Right atrium auricular region (tissue), 2 donors: Measurements from ENCODE around the gene ADSS1. TPM values are rescaled to one million over a fixed set of nuclear protein-coding genes. Genes with fewer than 3 reads are reported as not detected.

Experiments
- DNase-seq: peaks from one replicate; pipeline ENCODE4 v3.0.0-alpha.2; 2019; ENCODE audit warnings: low spot score
- H3K27ac ChIP-seq, 2 donors: fragments of 200-600 bp; sonication (generic); 1 replicate in 1 of 2; 2 replicates in 1 of 2; pipeline ENCODE4 v1.5.1; 2016 to 2019
- H3K27me3 ChIP-seq, 2 donors: fragments of 200-600 bp; sonication (generic); one replicate each; pipeline versions ENCODE4 v1.5.1 to v1.6.0; 2017 to 2019
- H3K36me3 ChIP-seq: fragments of 200-600 bp; sonication (generic); one replicate; pipeline ENCODE4 v1.5.1; 2016
- H3K4me1 ChIP-seq, 2 donors: fragments of 200-600 bp; sonication (generic); one replicate each; pipeline versions ENCODE4 v1.5.1 to v1.6.0; 2017 to 2019
- H3K4me3 ChIP-seq, 2 donors: fragments of 200-600 bp; sonication (generic); 1 replicate in 1 of 2; 2 replicates in 1 of 2; pipeline ENCODE4 v1.5.1; 2017 to 2019; ENCODE audit warnings: mild to moderate bottlenecking in 1 of 2, moderate library complexity in 1 of 2
- H3K9me3 ChIP-seq, 2 donors: fragments of 200-600 bp; sonication (generic); one replicate each; pipeline ENCODE4 v1.5.1; 2019
- CTCF ChIP-seq, 2 donors: fragments of 200-600 bp; sonication (generic); IDR thresholded peaks; one replicate each; pipeline ENCODE4 v1.5.1; 2019; ENCODE audit warnings: antibody characterized with exemption in 2 of 2
- total RNA-seq, 2 donors: library from RNA; depleted of rRNA; stranded (reverse); fragments of >200 nt; gene quantifications; one replicate each; pipeline ENCODE4 v1.1.0, GENCODE V29; 2016

ADSS1 gene
- total RNA-seq, 2 donors from 2014 or later: 113 to 158 TPM

GRCh38 chr14:104770851-104771272 is 46.8 kb downstream of the ADSS1 start:
- peak in 1 of 2 donors; percentile 35 for TF ChIP-seq CTCF (IDR thresholded peaks at IDR 0.05)
- Histone ChIP-seq H3K4me1 (peaks cover 0 to 11% of the 10 kb centered on the region in 2 donors), H3K9me3 (peaks cover 0 to 7% of the 10 kb centered on the region in 2 donors), H3K27ac (no peak overlapping the region), H3K4me3 (no peak overlapping the region), H3K36me3 (peaks cover 39% of the 10 kb centered on the region), H3K27me3 (no peaks in the 10 kb centered on the region)
- no peak for DNase-seq

- Histone ChIP-seq H3K9me3 (peaks cover 0 to 7% of the 10 kb centered on the region in 2 donors), H3K4me3 (no peak overlapping the region), H3K27me3 (no peaks in the 10 kb centered on the region), H3K27ac (no peak overlapping the region), H3K4me1 (peaks cover 0 to 11% of the 10 kb centered on the region in 2 donors), H3K36me3 (peaks cover 41% of the 10 kb centered on the region)
- no peak for TF ChIP-seq CTCF (IDR thresholded peaks at IDR 0.05)
- DNase-seq: no peak
These were observed 47.3 kb downstream of the ADSS1 start for GRCh38 chr14:104771374-104771773.

- no peak overlapping the region for H3K27ac ChIP-seq
- H3K36me3 ChIP-seq: peaks cover 46% of the 10 kb centered on the region
- H3K9me3 ChIP-seq: peaks cover 0 to 7% of the 10 kb centered on the region in 2 donors
- H3K4me1 ChIP-seq: peaks cover 0 to 11% of the 10 kb centered on the region in 2 donors
- no peak overlapping the region for H3K4me3 ChIP-seq
- H3K27me3 ChIP-seq: no peaks in the 10 kb centered on the region
- TF ChIP-seq CTCF (IDR thresholded peaks at IDR 0.05): no peak
- no peak for DNase-seq
These were observed 48.1 kb downstream of the ADSS1 start for GRCh38 chr14:104771918-104772706.

GRCh38 chr14:104772707-104773504 is 48.9 kb downstream of the ADSS1 start:
- Histone ChIP-seq H3K27ac (no peak overlapping the region), H3K27me3 (no peaks in the 10 kb centered on the region), H3K4me3 (no peak overlapping the region), H3K36me3 (peaks cover 46% of the 10 kb centered on the region), H3K4me1 (peaks cover 0 to 11% of the 10 kb centered on the region in 2 donors), H3K9me3 (peaks cover 0 to 7% of the 10 kb centered on the region in 2 donors)
- TF ChIP-seq CTCF (IDR thresholded peaks at IDR 0.05): no peak
- no peak for DNase-seq

- Histone ChIP-seq H3K27me3 (no peaks in the 10 kb centered on the region), H3K27ac (no peak overlapping the region), H3K9me3 (peaks cover 0 to 7% of the 10 kb centered on the region in 2 donors), H3K36me3 (peaks cover 46% of the 10 kb centered on the region), H3K4me3 (no peak overlapping the region), H3K4me1 (peaks cover 0 to 4% of the 10 kb centered on the region in 2 donors)
- no peak for TF ChIP-seq CTCF (IDR thresholded peaks at IDR 0.05)
- DNase-seq: no peak
These were observed 49.8 kb downstream of the ADSS1 start for GRCh38 chr14:104773505-104774452.
